Transverse colon (tissue), 4 donors: ENCODE measurements around the gene EPHA1. TPM values are rescaled to one million over a fixed set of nuclear protein-coding genes. Genes with fewer than 3 reads are reported as not detected.
"Not testable (repeated sequence)": the region's sequence is repeated elsewhere in the genome, so short reads cannot be mapped to it uniquely, and the experiment has no call there.

Experiments
- DNase-seq: peaks from one replicate; pipeline ENCODE4 v3.0.0-alpha.2; 2019
- H3K27ac ChIP-seq, 4 donors: fragments of 200-600 bp; sonication (generic); 2 replicates each; pipeline ENCODE4 v1.5.1; 2016 to 2018; ENCODE audit warnings: inconsistent platforms in 4 of 4
- H3K27me3 ChIP-seq: fragments of 200-600 bp; sonication (generic); 2 replicates; pipeline ENCODE4 v1.5.1; 2017; ENCODE audit warnings: inconsistent platforms
- H3K36me3 ChIP-seq, 4 donors: fragments of 200-600 bp; sonication (generic); 2 replicates each; pipeline ENCODE4 v1.5.1; 2017 to 2019; ENCODE audit warnings: inconsistent platforms in 4 of 4
- H3K4me1 ChIP-seq, 4 donors: fragments of 200-600 bp; sonication (generic); 2 replicates each; pipeline ENCODE4 v1.5.1; 2017 to 2020; ENCODE audit warnings: inconsistent platforms in 4 of 4
- H3K4me3 ChIP-seq, 4 donors: fragments of 200-600 bp; sonication (generic); 1 replicate in 1 of 4; 2 replicates in 3 of 4; pipeline versions ENCODE4 v1.5.1 to v1.6.1; 2017 to 2019; ENCODE audit warnings: inconsistent platforms in 4 of 4
- H3K9me3 ChIP-seq, 2 donors: fragments of 200-600 bp; sonication (generic); 2 replicates each; pipeline ENCODE4 v1.5.1; 2017 to 2019; ENCODE audit warnings: inconsistent platforms in 2 of 2
- EP300 ChIP-seq: sonication (generic); formaldehyde crosslinking; IDR thresholded peaks from one replicate; pipeline ENCODE4 v1.6.1; 2017; ENCODE audit warnings: antibody characterized with exemption, low read depth
- POLR2A ChIP-seq: fragments of 450-650 bp; IDR thresholded peaks from one replicate; pipeline ENCODE4 v1.6.1; 2016; ENCODE audit warnings: antibody characterized with exemption, mild to moderate bottlenecking, moderate library complexity
- POLR2AphosphoS5 ChIP-seq, 3 donors: sonication (generic); formaldehyde crosslinking; IDR thresholded peaks; one replicate each; pipeline ENCODE4 v1.6.1; 2016; ENCODE audit warnings: antibody characterized with exemption in 3 of 3
- WGBS, 2 donors: methylation state at CpG; one replicate each; pipeline ENCODE4 v1.1.5; 2018; ENCODE audit warnings: low coverage in 1 of 2; 5-methylcytosine and 5-hydroxymethylcytosine counted together
- in situ Hi-C, 4 donors: fragments of 200-750 bp; cut with MboI; loops; one replicate each; pipeline versions ENCODE4 v1.15.0 to v1.15.1; 2017; ENCODE audit warnings: low sequenced_read_pairs in 3 of 4, low pct_ligation_motif_present in 1 of 4, low pct_unique_long_range_greater_than_20kb in 1 of 4
- intact Hi-C: fragments of 100-400 bp; cut with DNase I; formaldehyde crosslinking; loops from one replicate; pipeline ENCODE4 v1.15.1; 2023; ENCODE audit warnings: low total_unique reads
- total RNA-seq, 4 donors: library from RNA; depleted of rRNA; stranded (reverse); fragments of >200 nt; gene quantifications; one replicate each; pipeline ENCODE4 v1.1.0, GENCODE V29; 2016
- TF ChIP-seq, protein P1 (sequence below), 5 experiments: fragments of 200-600 bp in 3 of 5; fragments of 450-650 bp in 2 of 5; sonication (generic) in 3 of 5; IDR thresholded peaks; 1 replicate in 2 of 5; 2 replicates in 3 of 5; pipeline ENCODE4 v1.5.1; 2016 to 2017; ENCODE audit warnings: antibody characterized with exemption in 5 of 5, inconsistent platforms in 3 of 5, mild to moderate bottlenecking in 2 of 5, moderate library complexity in 1 of 5

The EPHA1 gene
- total RNA-seq, 4 donors from 2014 or later, result 21.1 to 29.9 (median 24.8) TPM

- WGBS, 2 donors, result 0 to 61% methylated on average over 1 of the region's 1 CpG
- Histone ChIP-seq H3K4me1 (peaks cover 0 to 7% (median 0%) of the 10 kb centered on the region in 4 donors), H3K27me3 (no peaks in the 10 kb centered on the region), H3K9me3 (no peaks in the 10 kb centered on the region), H3K36me3 (no peaks in the 10 kb centered on the region), H3K4me3 (no peak overlapping the region), H3K27ac (no peak overlapping the region)
- DNase-seq, result no peak
- no peak for TF ChIP-seq EP300
- intact Hi-C loops (loop anchor here (2.0 kb wide), 1 partner anchor 177 kb away; no protein-coding TSS in a partner anchor), in situ Hi-C loops (loop anchor here in 2 of 4 donors (10.0 kb wide), 3 partner anchors 57 to 173 kb away; partner anchors contain the start of genes CLCN1 (in 1 of the 2) and TAS2R41 (in 1 of the 2))
Measured at GRCh38 chr7:143417734-143418383, 9.2 kb upstream of the EPHA1 start.

- Histone ChIP-seq H3K4me3 (no peak overlapping the region), H3K27me3 (no peaks in the 10 kb centered on the region), H3K4me1 (peaks cover 0 to 7% (median 0%) of the 10 kb centered on the region in 4 donors), H3K36me3 (no peaks in the 10 kb centered on the region), H3K9me3 (no peaks in the 10 kb centered on the region), H3K27ac (no peak overlapping the region)
- intact Hi-C loops (loop anchor here (2.0 kb wide), 1 partner anchor 176 kb away; no protein-coding TSS in a partner anchor), in situ Hi-C loops (loop anchor here in 2 of 4 donors (10.0 kb wide), 3 partner anchors 58 to 172 kb away; partner anchors contain the start of genes CLCN1 (in 1 of the 2) and TAS2R41 (in 1 of the 2))
- WGBS, 2 donors, result 0 to 4% methylated on average over 2 to 3 of the region's 3 CpGs
- no peak for DNase-seq
- TF ChIP-seq POLR2A (no peak), POLR2AphosphoS5 (IDR thresholded peaks at IDR 0.05) (no peak), EP300 (no peak)
- TF ChIP-seq, protein P1, sequence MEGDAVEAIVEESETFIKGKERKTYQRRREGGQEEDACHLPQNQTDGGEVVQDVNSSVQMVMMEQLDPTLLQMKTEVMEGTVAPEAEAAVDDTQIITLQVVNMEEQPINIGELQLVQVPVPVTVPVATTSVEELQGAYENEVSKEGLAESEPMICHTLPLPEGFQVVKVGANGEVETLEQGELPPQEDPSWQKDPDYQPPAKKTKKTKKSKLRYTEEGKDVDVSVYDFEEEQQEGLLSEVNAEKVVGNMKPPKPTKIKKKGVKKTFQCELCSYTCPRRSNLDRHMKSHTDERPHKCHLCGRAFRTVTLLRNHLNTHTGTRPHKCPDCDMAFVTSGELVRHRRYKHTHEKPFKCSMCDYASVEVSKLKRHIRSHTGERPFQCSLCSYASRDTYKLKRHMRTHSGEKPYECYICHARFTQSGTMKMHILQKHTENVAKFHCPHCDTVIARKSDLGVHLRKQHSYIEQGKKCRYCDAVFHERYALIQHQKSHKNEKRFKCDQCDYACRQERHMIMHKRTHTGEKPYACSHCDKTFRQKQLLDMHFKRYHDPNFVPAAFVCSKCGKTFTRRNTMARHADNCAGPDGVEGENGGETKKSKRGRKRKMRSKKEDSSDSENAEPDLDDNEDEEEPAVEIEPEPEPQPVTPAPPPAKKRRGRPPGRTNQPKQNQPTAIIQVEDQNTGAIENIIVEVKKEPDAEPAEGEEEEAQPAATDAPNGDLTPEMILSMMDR (IDR thresholded peaks at IDR 0.05), result peak; percentile 74 to 79 (median 77)
Measured at GRCh38 chr7:143416565-143417149, 8.0 kb upstream of the EPHA1 start.

DNA sequence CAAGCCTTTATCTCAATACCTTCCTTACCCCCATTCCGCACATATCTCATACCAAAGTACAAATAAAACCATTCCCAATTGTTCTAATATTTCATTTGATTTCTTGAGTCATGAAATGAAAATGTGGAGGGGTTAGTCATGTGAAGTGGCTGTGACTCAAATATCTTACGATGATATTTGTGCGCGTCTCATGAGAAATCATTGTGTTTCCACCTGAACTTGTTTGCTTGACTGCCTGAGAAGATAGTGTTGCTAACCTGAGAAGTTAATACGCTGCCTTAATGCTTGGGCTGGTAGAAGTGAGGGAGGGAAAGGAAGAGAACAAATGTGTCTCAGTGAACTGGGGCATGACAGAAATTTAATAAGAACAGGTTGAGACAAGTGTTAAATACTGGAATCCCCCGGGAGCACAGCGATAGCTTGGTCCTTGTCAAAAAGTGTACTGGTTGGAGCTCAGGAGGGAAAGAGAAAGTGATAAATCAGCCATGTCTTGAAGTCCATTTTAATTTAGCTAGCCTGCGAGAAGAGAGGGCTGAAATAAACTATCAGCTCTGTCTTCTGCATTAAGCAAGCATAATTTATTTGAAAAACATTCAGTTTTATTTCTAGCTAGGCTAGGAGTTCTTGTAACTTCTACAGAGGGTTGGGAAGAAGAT is 7.2 kb upstream of the EPHA1 start:
- Histone ChIP-seq H3K27me3 (no peaks in the 10 kb centered on the region), H3K9me3 (no peaks in the 10 kb centered on the region), H3K27ac (no peak overlapping the region), H3K4me3 (no peak overlapping the region), H3K36me3 (no peaks in the 10 kb centered on the region), H3K4me1 (peaks cover 0 to 12% (median 2%) of the 10 kb centered on the region in 4 donors)
- intact Hi-C loops, result loop anchor here (2.0 kb wide), 1 partner anchor 175 kb away; no protein-coding TSS in a partner anchor
- in situ Hi-C loops, result loop anchor here in 2 of 4 donors (10.0 kb wide), 3 partner anchors 59 to 171 kb away; partner anchors contain the start of genes CLCN1 (in 1 of the 2) and TAS2R41 (in 1 of the 2)
- WGBS, 2 donors, result 83 to 89% methylated on average over 8 of the region's 8 CpGs
- no peak for DNase-seq
- TF ChIP-seq, protein P1 (IDR thresholded peaks at IDR 0.05), result no peak
- TF ChIP-seq POLR2A (no peak), POLR2AphosphoS5 (IDR thresholded peaks at IDR 0.05) (no peak), EP300 (no peak)

GRCh38 chr7:143415209-143415608 is 6.6 kb upstream of the EPHA1 start:
- H3K27ac ChIP-seq, H3K4me3 ChIP-seq, intact Hi-C loops, DNase-seq, H3K36me3 ChIP-seq, H3K9me3 ChIP-seq, H3K27me3 ChIP-seq: not testable (repeated sequence)
- in situ Hi-C loops, result loop anchor here in 2 of 4 donors (10.0 kb wide), 3 partner anchors 60 to 170 kb away; partner anchors contain the start of genes CLCN1 (in 1 of the 2) and TAS2R41 (in 1 of the 2)
- H3K4me1 ChIP-seq, result peaks cover 0 to 17% (median 6%) of the 10 kb centered on the region in 4 donors
- WGBS, 2 donors, result 87 to 92% methylated on average over 6 to 7 of the region's 7 CpGs

- intact Hi-C loops (no loop called here), in situ Hi-C loops (loop anchor here in 2 of 4 donors (10.0 kb wide), 3 partner anchors 62 to 168 kb away; partner anchors contain the start of genes CLCN1 (in 1 of the 2) and TAS2R41 (in 1 of the 2))
- no peaks in the 10 kb centered on the region for H3K36me3 ChIP-seq
- WGBS, 2 donors, result 88% methylated on average over 8 of the region's 8 CpGs; no CpG with 5 or more reads in 1 of the 2 donors
- no peak for DNase-seq
- no peaks in the 10 kb centered on the region for H3K9me3 ChIP-seq
- no peaks in the 10 kb centered on the region for H3K27me3 ChIP-seq
- H3K4me3 ChIP-seq, result no peak overlapping the region
- peaks cover 10 to 35% (median 21%) of the 10 kb centered on the region in 4 donors for H3K4me1 ChIP-seq
- TF ChIP-seq, protein P1 (IDR thresholded peaks at IDR 0.05), result no peak
- TF ChIP-seq POLR2AphosphoS5 (IDR thresholded peaks at IDR 0.05), result no peak
- no peak for TF ChIP-seq EP300
- TF ChIP-seq POLR2A, result no peak
- no peak overlapping the region for H3K27ac ChIP-seq
Measured at GRCh38 chr7:143413123-143413522, 4.5 kb upstream of the EPHA1 start.
